ENCODE results near the gene KDM1A. TPM values are rescaled to one million over a fixed set of nuclear protein-coding genes. Genes with fewer than 3 reads are reported as not detected.
"Not testable (repeated sequence)": the region's sequence is repeated elsewhere in the genome, so short reads cannot be mapped to it uniquely, and the experiment has no call there.

The KDM1A gene
- total RNA-seq (ENCODE audit: insufficient read depth, low replicate concordance), result 75.1 TPM

- DNase-seq (ENCODE audit: low spot score), result peak; percentile 99
These were observed at the start of gene KDM1A for GRCh38 chr1:23019094-23019862. TSS of gene KDM1A (plus strand) at chr1:23019468. CDS start at chr1:23019597, 129 bp downstream.

GRCh38 chr1:22970096-22970495 lies 49.2 kb upstream of the KDM1A start:
- DNase-seq (ENCODE audit: low spot score), result no peak

GRCh38 chr1:22971161-22971560 lies 48.1 kb upstream of the KDM1A start:
- DNase-seq (ENCODE audit: low spot score), result no peak

GRCh38 chr1:22971611-22972405 lies 47.5 kb upstream of the KDM1A start:
- no peak for DNase-seq (ENCODE audit: low spot score)

GRCh38 chr1:22972760-22973159 lies 46.5 kb upstream of the KDM1A start, which contains the start of gene LACTBL1:
TSS of gene LACTBL1 (minus strand) at chr1:22972866. CDS start at chr1:22972316, 550 bp downstream.
- no peak for DNase-seq (ENCODE audit: low spot score)

GRCh38 chr1:22975694-22976093 lies 43.6 kb upstream of the KDM1A start:
- no peak for DNase-seq (ENCODE audit: low spot score)

GRCh38 chr1:22976127-22976460 lies 43.2 kb upstream of the KDM1A start:
- no peak for DNase-seq (ENCODE audit: low spot score)

- peak; percentile 63 for DNase-seq (ENCODE audit: low spot score)
These were observed 42.6 kb upstream of the KDM1A start for GRCh38 chr1:22976461-22977243.

GRCh38 chr1:22978299-22978698 lies 41.0 kb upstream of the KDM1A start:
- no peak for DNase-seq (ENCODE audit: low spot score)

GRCh38 chr1:22980471-22980790 lies 38.8 kb upstream of the KDM1A start:
- DNase-seq (ENCODE audit: low spot score), result not testable (repeated sequence)

GRCh38 chr1:22983944-22984343 lies 35.3 kb upstream of the KDM1A start:
- DNase-seq (ENCODE audit: low spot score), result no peak

GRCh38 chr1:22992384-22992783 lies 26.9 kb upstream of the KDM1A start:
- DNase-seq (ENCODE audit: low spot score), result not testable (repeated sequence)

- not testable (repeated sequence) for DNase-seq (ENCODE audit: low spot score)
These were observed 26.0 kb upstream of the KDM1A start for GRCh38 chr1:22993220-22993795.

- no peak for DNase-seq (ENCODE audit: low spot score)
These were observed 23.5 kb upstream of the KDM1A start for GRCh38 chr1:22995774-22996173.

- DNase-seq (ENCODE audit: low spot score), result not testable (repeated sequence)
These were observed 21.7 kb upstream of the KDM1A start for GRCh38 chr1:22997528-22997927.

GRCh38 chr1:23000133-23000532 lies 19.1 kb upstream of the KDM1A start:
- not testable (repeated sequence) for DNase-seq (ENCODE audit: low spot score)

- DNase-seq (ENCODE audit: low spot score), result not testable (repeated sequence)
These were observed 17.1 kb upstream of the KDM1A start for GRCh38 chr1:23002218-23002617.

- DNase-seq (ENCODE audit: low spot score), result no peak
These were observed 15.2 kb upstream of the KDM1A start for GRCh38 chr1:23004112-23004511.

GRCh38 chr1:23004769-23005168 lies 14.5 kb upstream of the KDM1A start:
- not testable (repeated sequence) for DNase-seq (ENCODE audit: low spot score)

- no peak for DNase-seq (ENCODE audit: low spot score)
These were observed 12.2 kb upstream of the KDM1A start for GRCh38 chr1:23007106-23007505.

- DNase-seq (ENCODE audit: low spot score), result no peak
These were observed 10.4 kb upstream of the KDM1A start for GRCh38 chr1:23008901-23009300.

- DNase-seq (ENCODE audit: low spot score), result not testable (repeated sequence)
These were observed 9.2 kb upstream of the KDM1A start for GRCh38 chr1:23010025-23010424.
